Measurements from ENCODE around the gene ETF1. TPM values are rescaled to one million over a fixed set of nuclear protein-coding genes. Genes with fewer than 3 reads are reported as not detected.
A peak's percentile ranks its signal among the peaks of the same experiment; 100 is the strongest.

ETF1 gene
- total RNA-seq (2014; rRNA removed) (57.3 and 64.1 TPM in 2 replicates), Bru-seq, nascent RNA (percentile 90 among the genes with signal in this experiment), BruChase-seq, experiment 1, labeled RNA remaining after a 6-hour chase (percentile 95 among the genes with signal in this experiment), BruChase-seq, experiment 2, labeled RNA remaining after a 2-hour chase (percentile 93 among the genes with signal in this experiment)
- long read RNA-seq, transcript ETF1-201 (11 exons, 3,742 nt), result major isoform, 86 of 122 reads
- long read RNA-seq, partial matches to known transcripts, result 16 of 122 reads
- long read RNA-seq, other reads (novel, unspliced or antisense), result 19 of 122 reads

DNA sequence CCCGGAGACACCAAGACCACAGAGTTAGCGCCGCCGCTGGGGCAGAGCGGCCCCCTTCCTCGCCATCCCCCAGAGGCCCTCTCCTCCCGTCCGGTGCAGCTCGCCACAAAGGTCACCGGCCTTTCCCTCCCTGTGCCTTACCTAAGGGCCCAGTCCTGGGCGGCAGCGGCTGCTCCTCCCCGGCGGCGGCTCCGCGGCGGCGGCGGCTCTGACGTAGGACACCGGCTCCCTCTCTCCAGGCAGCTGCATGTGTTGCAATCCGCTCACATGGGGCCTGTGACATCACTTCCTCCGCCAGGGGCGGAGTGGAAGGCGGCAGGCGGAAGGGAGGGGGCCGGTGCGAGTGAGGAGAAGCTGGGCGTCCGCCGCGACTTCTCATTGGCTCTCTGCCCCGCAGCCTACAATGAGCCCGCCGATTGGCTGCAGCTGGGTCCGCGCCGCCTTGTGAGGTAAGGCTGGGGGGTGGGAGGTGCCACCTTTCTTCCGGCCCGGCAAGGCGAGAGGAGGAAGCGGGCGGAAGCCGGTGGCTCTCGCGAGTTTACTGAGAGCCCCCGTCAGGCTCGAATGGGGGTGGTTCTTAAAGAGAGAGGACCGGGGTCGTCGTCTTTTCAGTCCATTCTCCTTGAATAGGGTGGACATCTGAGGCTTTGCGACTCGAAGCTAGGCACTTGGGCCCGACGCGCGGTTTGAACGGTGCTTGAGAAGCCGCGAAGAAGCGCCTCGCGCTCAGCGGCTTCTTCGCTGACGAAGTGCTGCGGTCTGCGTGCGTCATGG lies at the start of gene ETF1:
Gene ETF1 (minus strand): TSS at position 281 of the 774 bp plus-strand sequence. CDS start 318 bp downstream, outside the sequence.
- Histone ChIP-seq H3F3A (ENCODE audit: low read length, unreplicated experiment) (no peaks in the 10 kb centered on the region), H3K4me2 (ENCODE audit: low read length) (peak within 1 kb of the TSS; percentile 97), H3K4me3 (ENCODE audit: low read length) (peak within 1 kb of the TSS; percentile 93), H3K9ac (ENCODE audit: low read length) (peak within 1 kb of the TSS; percentile 98), H3K79me2 (ENCODE audit: low read length) (peaks cover 96% of the 10 kb centered on the region), H3K27me3 (ENCODE audit: low read length) (no peaks in the 10 kb centered on the region), H3K27ac (ENCODE audit: low read length) (peak within 1 kb of the TSS; percentile 83), H4K20me1 (ENCODE audit: low read length) (peaks cover 35% of the 10 kb centered on the region), H3K4me1 (ENCODE audit: insufficient read depth, low read length) (peaks cover 38% of the 10 kb centered on the region), H3K36me3 (ENCODE audit: low read depth, low read length) (peaks cover 11% of the 10 kb centered on the region), H3K9me2 (replicated peaks; ENCODE audit: low read length) (no peaks in the 10 kb centered on the region), H3K9me3 (ENCODE audit: low read length) (no peaks in the 10 kb centered on the region), H2AFZ (ENCODE audit: low read length) (peak within 1 kb of the TSS; percentile 73)
- DNase-seq (peak; percentile 98), ATAC-seq (peak; percentile 86)
- intact Hi-C loops (cut with micrococcal nuclease), result loop anchor here (1.0 kb wide), 1 partner anchor 79 kb away; no protein-coding TSS in a partner anchor
- CTCF ChIA-PET, result no interaction called here
- no TSS peak for BruUV-seq (replicated peaks)
- TF ChIP-seq, protein P1, sequence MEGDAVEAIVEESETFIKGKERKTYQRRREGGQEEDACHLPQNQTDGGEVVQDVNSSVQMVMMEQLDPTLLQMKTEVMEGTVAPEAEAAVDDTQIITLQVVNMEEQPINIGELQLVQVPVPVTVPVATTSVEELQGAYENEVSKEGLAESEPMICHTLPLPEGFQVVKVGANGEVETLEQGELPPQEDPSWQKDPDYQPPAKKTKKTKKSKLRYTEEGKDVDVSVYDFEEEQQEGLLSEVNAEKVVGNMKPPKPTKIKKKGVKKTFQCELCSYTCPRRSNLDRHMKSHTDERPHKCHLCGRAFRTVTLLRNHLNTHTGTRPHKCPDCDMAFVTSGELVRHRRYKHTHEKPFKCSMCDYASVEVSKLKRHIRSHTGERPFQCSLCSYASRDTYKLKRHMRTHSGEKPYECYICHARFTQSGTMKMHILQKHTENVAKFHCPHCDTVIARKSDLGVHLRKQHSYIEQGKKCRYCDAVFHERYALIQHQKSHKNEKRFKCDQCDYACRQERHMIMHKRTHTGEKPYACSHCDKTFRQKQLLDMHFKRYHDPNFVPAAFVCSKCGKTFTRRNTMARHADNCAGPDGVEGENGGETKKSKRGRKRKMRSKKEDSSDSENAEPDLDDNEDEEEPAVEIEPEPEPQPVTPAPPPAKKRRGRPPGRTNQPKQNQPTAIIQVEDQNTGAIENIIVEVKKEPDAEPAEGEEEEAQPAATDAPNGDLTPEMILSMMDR (conservative IDR thresholded peaks at IDR 0.05; ENCODE audit: low read depth, low read length), result no peak
- no peak for TF ChIP-seq EZH2 (IDR thresholded peaks at IDR 0.05; ENCODE audit: low read length, unreplicated experiment)
- POLR2A ChIA-PET (ENCODE audit: unreplicated experiment), result interaction anchor here (0.5 to 0.9 kb wide), 8 partner anchors 9 to 1073 kb away, joined by 3 to 5 read pairs (median 4); partner anchors contain the start of gene HSPA9

DNA sequence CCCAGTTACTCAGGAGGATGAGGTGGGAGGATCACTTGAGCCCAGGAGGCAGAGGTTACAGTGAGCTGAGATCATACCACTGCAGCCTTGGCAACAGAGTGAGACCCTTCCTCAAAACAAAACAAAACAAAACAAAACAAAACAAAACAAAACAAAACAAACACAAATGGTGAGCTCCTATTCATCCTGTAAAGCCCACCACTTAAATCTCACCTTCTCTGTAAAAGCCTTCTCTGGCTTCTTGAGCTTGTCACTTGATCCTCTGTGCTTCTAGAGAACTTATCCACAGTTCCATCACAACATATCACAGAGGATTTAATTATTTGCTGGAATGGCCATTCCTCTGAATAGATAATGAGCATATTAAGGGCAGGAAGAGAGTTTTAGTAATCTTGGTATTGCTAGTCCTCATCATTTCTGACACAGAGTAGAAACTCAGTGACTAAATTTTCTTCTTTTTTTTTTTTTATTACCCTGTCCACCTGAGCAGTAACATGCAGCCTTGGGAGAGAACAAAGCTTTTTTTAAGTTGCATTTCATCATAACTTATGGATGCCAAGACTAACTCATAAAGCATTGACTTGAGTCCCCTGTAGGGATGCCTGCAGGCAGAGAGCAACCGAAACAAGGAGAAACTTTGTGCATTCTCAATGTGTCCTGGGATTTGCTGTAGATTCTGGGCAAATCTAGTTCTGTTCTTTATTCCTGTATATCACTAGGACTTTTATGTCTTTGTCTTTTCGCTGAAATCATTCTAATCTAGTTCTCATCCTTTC lies 45.2 kb upstream of the ETF1 start:
- H3K4me1 ChIP-seq (ENCODE audit: insufficient read depth, low read length), result no peaks in the 10 kb centered on the region
- no peak overlapping the region for H3K4me2 ChIP-seq (ENCODE audit: low read length)
- CTCF ChIA-PET, result no interaction called here
- H3K27me3 ChIP-seq (ENCODE audit: low read length), result no peaks in the 10 kb centered on the region
- no peaks in the 10 kb centered on the region for H3K36me3 ChIP-seq (ENCODE audit: low read depth, low read length)
- no peaks in the 10 kb centered on the region for H3K79me2 ChIP-seq (ENCODE audit: low read length)
- H3F3A ChIP-seq (ENCODE audit: low read length, unreplicated experiment), result no peaks in the 10 kb centered on the region
- TF ChIP-seq EZH2phosphoT487 (IDR thresholded peaks at IDR 0.05; ENCODE audit: borderline replicate concordance, low read length) (no peak), EZH2 (IDR thresholded peaks at IDR 0.05; ENCODE audit: low read length, unreplicated experiment) (no peak)
- TF ChIP-seq, protein P1 (conservative IDR thresholded peaks at IDR 0.05; ENCODE audit: low read depth, low read length), result no peak
- no peak overlapping the region for H3K9ac ChIP-seq (ENCODE audit: low read length)
- intact Hi-C loops (cut with micrococcal nuclease), result no loop called here
- no peaks in the 10 kb centered on the region for H3K9me2 ChIP-seq (replicated peaks; ENCODE audit: low read length)
- POLR2A ChIA-PET (ENCODE audit: unreplicated experiment), result no interaction called here
- no TSS peak for BruUV-seq (replicated peaks)
- no peak for DNase-seq
- H2AFZ ChIP-seq (ENCODE audit: low read length), result no peak overlapping the region
- no peak overlapping the region for H3K27ac ChIP-seq (ENCODE audit: low read length)
- H3K4me3 ChIP-seq (ENCODE audit: low read length), result no peak overlapping the region
- no peak for ATAC-seq
- no peaks in the 10 kb centered on the region for H4K20me1 ChIP-seq (ENCODE audit: low read length)
- H3K9me3 ChIP-seq (ENCODE audit: low read length), result no peaks in the 10 kb centered on the region

All from PC-3 (cell line).